AG10803 (cell line): ENCODE measurements around the gene MTA2.

Source experiments
- DNase-seq: peaks from one replicate; pipeline ENCODE4 v3.0.0; 2010; ENCODE audit warnings: low read depth
- H3K4me3 ChIP-seq: 2 replicates; pipeline ENCODE4 v1.5.1; 2011; ENCODE audit warnings: mild to moderate bottlenecking, low read length, control low read depth
- CTCF ChIP-seq: conservative IDR thresholded peaks from 2 replicates; pipeline ENCODE4 v1.5.1; 2011; ENCODE audit warnings: mild to moderate bottlenecking, low read length, control low read depth, inconsistent platforms

Gene MTA2

GRCh38 chr11:62604460-62605120 is 2.9 kb upstream of the MTA2 start:
- no peak for TF ChIP-seq CTCF
- no peak for DNase-seq

GRCh38 chr11:62603776-62604299 is 2.2 kb upstream of the MTA2 start:
- no peak for DNase-seq
- no peak for TF ChIP-seq CTCF
- no peak overlapping the region for H3K4me3 ChIP-seq

More at GRCh38 chr11:62604460-62605120, 2.9 kb upstream of the MTA2 start:
- H3K4me3 ChIP-seq = no peak overlapping the region

DNA sequence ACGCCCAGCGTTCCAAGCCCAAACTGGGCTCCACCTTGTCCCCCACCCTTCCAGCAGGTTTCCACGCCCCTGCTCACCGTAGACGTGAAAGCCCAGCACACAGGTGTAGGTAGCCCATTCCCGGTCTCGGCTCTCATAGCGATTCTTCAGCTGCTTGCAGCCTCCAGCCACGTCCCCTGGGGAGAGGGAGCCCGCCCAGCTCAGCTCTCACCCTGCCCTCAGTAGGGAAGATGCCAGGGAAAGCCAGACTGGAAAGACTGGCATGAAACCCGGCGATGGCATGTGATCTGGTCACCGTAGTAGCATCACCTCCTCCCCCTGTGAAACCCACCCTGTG is 1.4 kb upstream of the MTA2 start:
- DNase-seq = no peak
- no peak for TF ChIP-seq CTCF
- H3K4me3 ChIP-seq = peak overlapping the region; percentile 55

DNA sequence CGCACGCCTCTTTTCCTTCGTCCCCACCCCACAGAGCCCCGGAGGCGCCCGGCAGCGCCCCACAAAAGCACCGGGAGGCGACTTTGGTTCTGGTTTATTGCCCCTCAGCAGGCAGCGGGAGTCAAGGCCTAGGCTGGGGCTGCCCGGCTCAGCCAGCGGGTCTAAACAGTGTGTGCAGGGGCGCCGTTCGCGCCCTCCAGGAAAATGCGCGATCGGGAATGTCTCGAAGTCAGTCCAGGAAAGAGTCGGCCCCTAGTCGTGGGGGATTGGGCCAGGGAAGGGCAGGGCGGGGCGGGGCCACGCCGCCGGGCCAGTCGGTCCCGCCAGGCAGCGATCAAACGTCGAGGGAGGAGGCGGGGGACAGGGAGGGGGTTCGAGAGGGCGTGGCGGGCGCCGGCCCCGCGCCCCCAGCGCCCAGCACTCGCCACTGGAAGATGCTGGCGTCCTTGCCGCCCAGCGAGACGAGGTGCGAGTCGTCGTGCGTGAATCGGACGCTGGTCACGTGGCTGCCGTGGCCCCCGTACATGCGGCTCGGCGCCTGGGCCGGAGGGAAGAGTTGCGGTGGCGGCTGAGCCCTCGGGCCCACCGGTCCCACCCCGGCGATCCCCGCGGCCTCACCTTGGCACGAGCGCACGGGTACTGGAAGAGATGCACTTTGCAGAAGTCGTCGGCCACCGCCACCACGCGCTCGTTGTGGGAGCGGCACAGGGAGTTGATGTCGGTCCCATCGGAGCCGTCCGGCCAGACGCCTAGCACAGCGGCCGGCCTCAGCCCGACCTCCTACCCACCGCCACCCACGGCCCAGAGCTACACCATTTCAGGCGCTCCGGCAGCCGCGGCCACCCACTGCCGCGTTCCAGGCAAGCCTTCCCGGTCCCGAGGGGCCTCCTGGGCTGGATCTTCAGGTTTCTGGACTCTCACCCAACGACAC is 741 bp upstream of the MTA2 start:
- peak; percentile 41 for DNase-seq
- H3K4me3 ChIP-seq = peak overlapping the region; percentile 55
- TF ChIP-seq CTCF = no peak

DNA sequence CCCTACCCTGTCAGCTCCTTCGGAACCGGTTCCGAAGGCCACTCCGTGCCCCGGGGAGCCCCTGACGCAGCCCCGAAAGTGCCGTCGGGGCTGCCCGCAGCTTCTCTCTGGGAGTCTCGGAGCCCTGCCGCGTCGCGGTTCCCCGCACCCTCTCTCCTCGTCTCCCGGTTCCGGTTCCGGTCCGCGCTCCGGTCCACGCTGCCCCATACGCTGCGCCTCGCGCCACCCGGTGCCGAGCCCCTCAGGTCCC is 618 bp downstream of the MTA2 start:
- peak overlapping the region; percentile 85 for H3K4me3 ChIP-seq
- no peak for TF ChIP-seq CTCF
- peak; percentile 29 for DNase-seq

DNA sequence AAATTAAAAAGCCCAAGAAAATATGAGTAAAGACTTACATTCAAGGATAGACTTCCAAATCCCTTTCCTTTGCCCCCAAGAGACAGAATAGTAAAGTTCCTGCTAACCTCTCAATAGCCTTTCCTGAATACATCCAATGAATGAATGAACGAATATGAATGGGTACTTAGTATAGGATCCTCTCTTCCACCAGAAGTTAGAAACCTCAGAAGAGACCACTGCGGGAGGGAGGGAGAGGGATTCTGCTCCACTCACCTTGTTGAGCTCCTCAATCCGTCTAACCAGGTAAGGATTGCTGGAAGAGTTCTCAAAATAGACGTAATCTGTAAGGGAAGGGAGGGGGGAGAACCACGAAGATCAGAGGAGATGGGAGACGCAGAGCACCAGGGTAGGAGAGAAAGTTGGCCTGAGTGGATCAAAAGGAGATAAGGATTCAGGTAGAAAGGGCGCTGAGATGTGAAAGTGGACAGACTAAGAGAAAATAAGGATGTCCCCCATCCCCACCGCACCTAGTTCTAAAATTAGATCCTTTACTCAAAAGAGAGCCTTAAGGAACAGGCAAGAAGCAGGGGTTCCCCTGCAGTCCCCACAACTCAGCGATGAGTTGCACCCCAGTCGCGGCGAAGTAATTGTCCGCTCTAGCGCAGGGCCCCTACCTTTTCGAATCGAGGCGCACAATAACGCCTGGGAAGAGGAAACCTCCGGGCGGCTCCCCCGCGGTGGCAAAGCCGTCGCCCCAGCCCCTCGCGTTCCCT is 1.1 kb downstream of the MTA2 start:
- DNase-seq = no peak

More for the DNA sequence above, 1.1 kb downstream of the MTA2 start:
- peak overlapping the region; percentile 85 for H3K4me3 ChIP-seq
- no peak for TF ChIP-seq CTCF
